HG03342 (cell line): ENCODE measurements around the gene INTS4.
"Not testable (repeated sequence)": the region's sequence is repeated elsewhere in the genome, so short reads cannot be mapped to it uniquely, and the experiment has no call there.

Experiments
- ATAC-seq: cut with Tn5 transposase; IDR thresholded peaks from one replicate; pipeline ENCODE4 v1.9.1; 2021; ENCODE audit warnings: mild to moderate bottlenecking, moderate library complexity; ENCODE audit not compliant: unreplicated experiment

INTS4 gene

DNA sequence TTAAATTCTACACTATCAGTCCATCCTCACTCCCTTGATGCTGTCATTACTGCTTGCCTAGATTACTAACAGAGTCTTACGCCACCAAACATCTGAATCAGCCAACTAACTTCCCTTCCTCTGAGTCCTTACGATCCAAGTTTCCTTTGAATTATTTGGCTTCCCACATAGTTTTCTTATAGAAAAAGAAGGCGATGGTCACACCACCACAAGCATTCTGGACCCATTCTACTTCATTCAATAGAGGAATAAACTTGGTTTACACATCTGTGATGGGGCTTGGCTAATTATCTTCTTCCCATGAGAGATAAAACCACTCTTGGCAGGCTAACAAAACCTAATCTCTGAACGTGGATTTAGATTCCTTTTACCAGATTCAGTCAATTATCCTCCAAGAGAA lies 35.0 kb downstream of the INTS4 start:
- ATAC-seq: no peak

GRCh38 chr11:77958583-77959177 lies 35.8 kb downstream of the INTS4 start:
- not testable (repeated sequence) for ATAC-seq

DNA sequence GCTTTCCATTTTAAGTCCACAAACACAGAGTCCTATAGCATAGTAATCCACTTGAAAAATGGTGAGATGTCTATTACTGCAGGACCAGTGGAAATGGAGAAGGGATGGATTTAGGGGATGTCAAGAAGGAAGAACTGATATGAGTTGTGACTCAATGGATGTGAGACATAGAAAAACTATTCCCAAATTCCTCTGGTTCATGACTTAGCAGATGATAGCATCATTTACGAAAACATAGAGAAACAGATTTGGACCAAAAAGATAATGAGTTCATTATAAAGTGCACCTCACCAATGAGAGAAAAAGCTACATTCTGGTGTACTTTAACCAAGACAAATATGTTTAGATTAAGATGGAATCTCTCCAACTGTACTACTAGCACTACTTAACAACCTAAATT lies 51.2 kb downstream of the INTS4 start:
- not testable (repeated sequence) for ATAC-seq

DNA sequence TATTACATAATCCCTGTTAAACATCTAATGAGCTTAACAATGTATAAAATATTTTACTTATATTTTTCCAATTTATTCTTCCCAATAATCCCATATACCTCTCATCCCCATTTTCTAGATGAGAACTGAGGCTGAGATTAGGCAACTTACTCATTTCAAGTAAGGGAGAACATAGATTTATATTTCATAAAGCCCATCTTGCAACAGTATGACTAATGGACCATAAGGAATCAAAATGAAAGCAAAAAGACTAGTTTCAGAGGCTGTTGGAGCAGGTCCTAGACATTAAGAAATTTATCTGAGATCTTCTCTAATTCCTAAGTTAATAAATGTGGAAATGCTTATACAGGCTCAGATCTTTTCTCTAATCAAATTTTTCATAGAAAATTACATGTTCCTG lies 52.0 kb downstream of the INTS4 start:
- ATAC-seq: not testable (repeated sequence)

DNA sequence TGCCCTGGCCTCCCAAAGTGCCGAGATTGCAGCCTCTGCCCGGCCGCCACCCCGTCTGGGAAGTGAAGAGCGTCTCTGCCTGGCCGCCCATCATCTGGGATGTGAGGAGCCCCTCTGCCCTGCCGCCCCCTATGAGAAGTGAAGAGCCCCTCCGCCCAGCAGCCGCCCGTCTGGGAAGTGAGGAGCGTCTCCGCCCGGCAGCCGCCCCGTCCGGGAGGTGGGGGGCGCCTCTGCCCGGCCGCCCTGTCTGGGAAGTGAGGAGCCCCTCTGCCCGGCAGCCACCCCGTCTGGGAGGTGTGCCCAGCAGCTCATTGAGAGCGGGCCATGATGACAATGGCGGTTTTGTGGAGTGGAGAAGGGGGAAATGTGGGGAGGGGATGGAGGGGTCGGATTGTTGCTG lies 60.9 kb downstream of the INTS4 start:
- not testable (repeated sequence) for ATAC-seq

DNA sequence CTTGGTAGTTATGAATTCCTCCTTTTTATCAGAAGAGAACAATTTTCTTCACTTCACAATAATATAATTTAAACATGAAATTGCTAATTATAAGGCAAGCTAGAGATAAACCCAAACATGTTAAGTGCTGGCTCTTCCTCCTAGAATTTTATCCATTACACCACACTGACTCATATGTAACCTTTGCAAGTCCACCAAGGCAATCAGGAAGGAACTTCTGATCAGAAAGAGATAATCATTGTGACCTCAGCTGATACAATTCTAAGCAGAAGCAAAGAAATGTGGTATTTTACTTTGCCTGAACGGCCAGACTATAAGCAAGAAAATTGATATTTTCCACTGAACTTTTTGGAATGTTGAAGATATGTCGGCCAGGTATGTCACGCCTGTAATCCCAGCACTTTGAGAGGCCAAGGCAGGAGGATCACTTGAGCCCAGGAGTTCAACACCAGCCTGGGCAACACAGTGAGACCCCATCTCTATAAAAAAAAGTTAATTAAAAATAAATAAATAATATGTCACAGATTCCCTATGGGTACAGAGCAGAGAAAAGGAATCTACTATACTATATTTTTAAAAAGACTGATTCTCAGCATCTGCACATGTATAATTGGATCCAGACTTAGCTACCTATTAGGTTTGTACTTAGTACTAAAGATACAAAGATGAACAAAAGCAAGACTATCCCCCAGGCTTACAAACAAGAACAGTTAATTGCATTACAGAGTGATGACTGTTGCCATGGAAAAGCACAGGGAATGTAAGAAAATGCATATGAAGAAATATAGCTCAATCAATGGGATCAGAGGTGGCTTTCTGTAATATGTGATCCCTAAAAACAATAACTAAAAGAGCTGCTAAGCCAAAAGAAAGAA lies 63.9 kb downstream of the INTS4 start:
- not testable (repeated sequence) for ATAC-seq

DNA sequence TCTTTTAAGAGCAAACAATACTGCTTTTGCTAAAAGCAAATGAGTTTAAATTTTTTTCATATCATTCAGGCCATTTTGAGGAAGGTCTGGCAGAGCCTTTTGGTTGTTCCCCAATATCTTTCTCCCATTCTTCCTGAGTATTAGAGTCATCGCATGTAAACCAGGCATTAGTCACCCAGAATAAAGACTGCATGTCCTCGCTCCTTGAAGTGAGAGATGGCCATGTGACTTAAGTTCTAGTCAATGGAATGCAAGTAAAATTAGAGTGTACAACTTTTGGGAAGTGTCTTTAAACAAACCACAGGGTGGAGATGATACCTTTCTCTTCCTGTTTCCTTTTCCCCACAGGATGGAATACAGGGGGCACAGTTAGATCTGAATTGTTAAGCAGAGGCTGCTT lies 76.8 kb downstream of the INTS4 start:
- not testable (repeated sequence) for ATAC-seq

- ATAC-seq: not testable (repeated sequence)
Observed at GRCh38 chr11:77914307-77914791, 80.1 kb downstream of the INTS4 start.

DNA sequence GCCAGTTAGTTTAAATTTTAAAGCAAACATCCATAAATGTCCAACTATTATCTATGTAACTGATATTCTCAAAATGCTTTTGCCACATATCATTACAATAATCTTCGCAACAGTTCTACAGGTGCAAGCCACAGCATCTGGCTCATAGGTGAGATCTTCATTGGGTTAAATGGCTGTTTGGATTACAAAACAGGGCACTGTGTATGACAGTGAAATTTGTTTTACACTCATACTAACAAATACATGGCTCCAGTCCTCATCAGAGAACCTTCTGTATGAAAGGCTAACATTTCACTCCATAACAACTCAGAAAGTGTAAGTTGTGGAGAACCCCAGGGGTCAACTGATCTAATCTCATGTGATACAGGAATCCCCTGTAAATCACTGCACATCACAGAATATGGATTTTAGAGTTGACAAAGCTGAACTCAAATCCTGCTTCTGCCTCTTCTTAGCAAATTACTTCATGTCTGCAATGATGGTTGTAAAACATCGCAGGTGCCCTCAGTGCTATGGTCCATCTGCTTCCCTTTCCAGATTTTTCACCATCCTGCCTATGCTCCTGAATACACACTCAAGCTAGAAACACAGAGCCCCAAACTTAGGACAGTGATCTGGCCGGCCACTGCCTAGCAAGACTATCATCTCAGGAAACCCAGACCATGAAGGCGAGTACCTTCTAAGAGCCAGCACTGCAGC lies 80.7 kb downstream of the INTS4 start:
- not testable (repeated sequence) for ATAC-seq

- ATAC-seq: not testable (repeated sequence)
Observed at GRCh38 chr11:77910828-77911227, 83.6 kb downstream of the INTS4 start.

DNA sequence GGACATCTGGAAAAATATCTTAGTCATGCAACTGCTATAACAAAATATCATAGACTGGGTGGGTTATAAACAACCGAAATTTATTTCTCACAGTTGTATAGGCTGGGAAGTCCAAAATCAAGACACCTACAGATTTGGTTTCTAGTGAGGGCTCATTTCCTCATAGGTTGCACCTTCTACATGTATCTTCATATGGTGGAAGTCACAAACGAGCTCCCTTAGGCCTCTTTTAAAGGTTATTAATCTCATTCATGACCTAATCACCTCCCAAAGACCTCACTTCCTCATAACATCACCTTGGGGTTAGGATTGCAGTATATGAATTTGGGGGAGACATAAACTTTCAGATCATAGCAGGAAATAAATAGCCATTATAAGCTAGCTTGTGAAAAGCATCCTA lies 85.2 kb downstream of the INTS4 start:
- ATAC-seq: no peak

DNA sequence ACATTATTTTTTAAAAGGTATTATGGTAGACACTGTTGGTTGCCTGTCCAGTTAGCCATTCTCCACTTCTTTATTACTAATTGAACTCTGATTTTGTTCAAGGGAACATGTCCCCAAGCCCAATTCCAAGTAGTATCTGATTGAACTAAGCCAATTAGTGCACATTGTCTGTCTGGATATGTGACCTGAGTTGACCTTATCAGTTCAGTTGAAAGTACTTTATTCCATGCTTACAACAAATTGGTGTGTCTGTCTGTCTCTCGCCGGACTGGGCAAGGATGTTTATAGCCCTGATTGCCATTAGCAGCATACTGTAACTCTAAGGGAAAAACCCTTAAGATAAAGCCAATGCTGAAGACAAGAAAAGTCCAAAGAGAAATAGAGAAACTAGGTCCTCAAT lies 85.6 kb downstream of the INTS4 start:
- ATAC-seq: no peak

GRCh38 chr11:77894949-77895348 lies 99.5 kb downstream of the INTS4 start:
- not testable (repeated sequence) for ATAC-seq

DNA sequence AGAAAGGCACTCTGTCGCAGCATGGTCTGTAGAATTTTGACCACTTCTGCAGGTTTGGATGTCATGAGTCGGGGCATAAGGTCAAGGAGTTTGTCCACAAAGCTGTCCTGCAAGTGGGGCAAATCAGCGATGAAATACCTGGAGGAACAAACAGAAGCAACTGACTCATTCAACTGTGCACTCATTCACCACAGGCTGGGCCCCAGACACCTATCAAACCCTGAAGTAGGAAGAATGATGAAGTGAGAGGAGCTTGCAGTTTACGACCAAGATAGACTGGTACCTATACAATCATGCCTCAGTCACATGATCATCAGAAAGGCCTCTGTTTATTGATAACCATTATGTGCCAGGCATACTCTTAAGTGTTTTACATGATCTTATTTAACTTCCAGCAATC lies 102.8 kb downstream of the INTS4 start:
- ATAC-seq: not testable (repeated sequence)

GRCh38 chr11:77891256-77891655 lies 103.2 kb downstream of the INTS4 start:
- ATAC-seq: not testable (repeated sequence)

- not testable (repeated sequence) for ATAC-seq
Observed at GRCh38 chr11:77890619-77891056, 103.8 kb downstream of the INTS4 start.

- not testable (repeated sequence) for ATAC-seq
Observed at GRCh38 chr11:77890100-77890614, 104.3 kb downstream of the INTS4 start.

DNA sequence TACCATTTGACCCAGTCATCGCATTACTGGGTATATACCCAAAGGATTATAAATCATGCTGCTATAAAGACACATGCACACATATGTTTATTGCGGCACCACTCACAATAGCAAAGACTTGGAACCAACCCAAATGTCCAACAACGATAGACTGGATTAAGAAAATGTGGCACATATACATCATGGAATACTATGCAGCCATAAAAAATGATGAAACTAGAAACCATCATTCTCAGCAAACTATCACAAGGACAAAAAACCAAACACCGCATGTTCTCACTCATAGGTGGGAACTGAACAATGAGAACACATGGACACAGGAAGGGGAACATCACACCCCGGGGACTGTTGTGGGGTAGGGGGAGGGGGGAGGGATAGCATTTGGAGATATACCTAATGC lies 105.4 kb downstream of the INTS4 start:
- ATAC-seq: not testable (repeated sequence)

DNA sequence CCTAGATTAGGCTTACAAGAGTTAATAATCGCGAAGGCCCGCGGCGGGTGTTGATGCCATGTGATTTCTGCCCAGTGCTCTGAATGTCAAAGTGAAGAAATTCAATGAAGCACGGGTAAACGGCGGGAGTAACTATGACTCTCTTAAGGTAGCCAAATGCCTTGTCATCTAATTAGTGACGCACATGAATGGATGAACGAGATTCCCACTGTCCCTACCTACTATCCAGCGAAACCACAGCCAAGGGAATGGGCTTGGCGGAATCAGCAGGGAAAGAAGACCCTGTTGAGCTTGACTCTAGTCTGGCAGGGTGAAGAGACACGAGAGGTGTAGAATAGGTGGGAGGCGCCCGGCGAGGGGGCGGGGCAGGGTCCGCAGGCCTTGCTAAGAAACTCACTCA lies 108.1 kb downstream of the INTS4 start:
- ATAC-seq: no peak

- no peak for ATAC-seq
Observed at GRCh38 chr11:77884829-77885190, 109.7 kb downstream of the INTS4 start.

DNA sequence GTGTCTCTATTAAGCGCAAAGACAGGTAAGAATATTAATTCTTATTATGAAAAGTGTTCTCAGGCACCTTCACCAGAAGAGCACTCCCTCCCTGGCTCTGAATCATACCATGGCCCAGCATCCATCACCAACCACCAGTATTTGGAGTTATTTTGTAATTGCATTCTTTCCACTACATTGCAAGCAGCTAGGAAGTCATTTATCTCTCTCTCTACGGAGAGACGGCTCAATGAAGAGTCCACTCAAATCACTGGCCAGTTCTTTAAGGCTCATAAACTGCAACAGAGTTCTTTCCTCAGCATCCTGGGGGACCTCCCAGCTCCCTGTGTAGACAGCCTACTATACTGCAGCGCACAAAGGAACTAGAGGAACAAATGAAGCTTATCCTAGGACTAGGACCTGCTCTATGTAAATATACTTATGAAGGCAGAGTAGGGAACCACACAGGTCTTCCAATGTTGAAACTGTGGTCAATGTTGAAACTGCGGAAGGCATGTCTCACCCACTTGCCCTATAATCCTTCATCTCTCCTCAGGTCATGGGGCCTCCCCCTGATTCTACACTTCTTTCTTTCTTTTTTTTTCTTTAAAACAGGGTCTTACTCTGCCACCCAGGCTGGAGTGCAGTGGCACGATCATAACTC lies 110.2 kb downstream of the INTS4 start:
- ATAC-seq: no peak
